OCI-LY1 (cell line): ENCODE data around the gene PUM2.

Experiments used
- H2AFZ ChIP-seq: fragments of 200-600 bp; sonication (generic), shearing (Covaris generic); 2 replicates; pipeline ENCODE4 v1.6.0; 2014; ENCODE audit warnings: antibody characterized with exemption, mild to moderate bottlenecking, low read length
- H3F3A ChIP-seq: fragments of 200-600 bp; sonication (generic), shearing (Covaris generic); 2 replicates; pipeline ENCODE4 v1.6.0; 2014; ENCODE audit warnings: mild to moderate bottlenecking, antibody characterized with exemption, low read length, moderate library complexity; ENCODE audit not compliant: insufficient read depth
- H3K27ac ChIP-seq: fragments of 200-600 bp; sonication (generic); 2 replicates; pipeline ENCODE4 v1.5.1; 2014; ENCODE audit warnings: low read length, mixed run types, mild to moderate bottlenecking, low read depth; ENCODE audit not compliant: poor library complexity, severe bottlenecking
- H3K27me3 ChIP-seq: fragments of 200-600 bp; sonication (generic); 2 replicates; pipeline ENCODE4 v1.6.0; 2014; ENCODE audit warnings: antibody characterized with exemption, mild to moderate bottlenecking, low read length, moderate library complexity; ENCODE audit not compliant: insufficient read depth
- H3K36me3 ChIP-seq: fragments of 200-600 bp; sonication (generic); 2 replicates; pipeline ENCODE4 v1.6.1; 2014; ENCODE audit warnings: mild to moderate bottlenecking, antibody characterized with exemption, low read length, moderate library complexity, mixed read lengths; ENCODE audit not compliant: insufficient read depth
- H3K4me1 ChIP-seq: fragments of 200-600 bp; sonication (generic); 2 replicates; pipeline ENCODE4 v1.5.1; 2014; ENCODE audit warnings: mild to moderate bottlenecking, low read length, moderate library complexity; ENCODE audit not compliant: insufficient read depth, severe bottlenecking
- H3K4me2 ChIP-seq: fragments of 200-600 bp; sonication (generic), shearing (Covaris generic); 2 replicates; pipeline ENCODE4 v1.6.1; 2014; ENCODE audit warnings: low read length
- H3K4me3 ChIP-seq: fragments of 200-600 bp; sonication (generic); 2 replicates; pipeline ENCODE4 v1.5.1; 2014; ENCODE audit warnings: low read length, low read depth, mild to moderate bottlenecking, mixed read lengths; ENCODE audit not compliant: poor library complexity, severe bottlenecking
- H3K79me2 ChIP-seq: fragments of 200-600 bp; shearing (Covaris generic); 2 replicates; pipeline ENCODE4 v1.6.1; 2016; ENCODE audit warnings: mixed run types, low read length, mixed read lengths; ENCODE audit not compliant: insufficient read depth
- H3K9ac ChIP-seq: fragments of 200-600 bp; sonication (generic), shearing (Covaris generic); 2 replicates; pipeline ENCODE4 v1.6.1; 2014; ENCODE audit warnings: mild to moderate bottlenecking, low read length, mixed read lengths
- H3K9me2 ChIP-seq: fragments of 200-600 bp; sonication (generic), shearing (Covaris generic); 2 replicates; pipeline ENCODE4 v1.6.1; 2014; ENCODE audit warnings: low read depth, mild to moderate bottlenecking, low read length, mixed read lengths
- H3K9me3 ChIP-seq: fragments of 200-600 bp; shearing (Covaris generic); 2 replicates; pipeline ENCODE4 v1.6.1; 2014; ENCODE audit warnings: low read length, mixed read lengths
- H4K20me1 ChIP-seq: fragments of 200-600 bp; sonication (generic), shearing (Covaris generic); 2 replicates; pipeline ENCODE4 v1.6.0; 2016; ENCODE audit warnings: mild to moderate bottlenecking, low read length; ENCODE audit not compliant: insufficient read depth
- CTCF ChIP-seq: fragments of 200-600 bp; sonication (generic), shearing (Covaris generic); IDR thresholded peaks from 2 replicates; pipeline ENCODE4 v1.5.1; 2017; ENCODE audit warnings: mild to moderate bottlenecking, antibody characterized with exemption, low read length, moderate library complexity, mixed read lengths
- EZH2 ChIP-seq: fragments of 200-600 bp; sonication (generic), shearing (Covaris generic); IDR thresholded peaks from 2 replicates; pipeline ENCODE4 v1.8.0; 2017; ENCODE audit warnings: borderline replicate concordance, mixed run types, mild to moderate bottlenecking, antibody characterized with exemption, low read length, moderate library complexity, mixed read lengths

Gene PUM2

DNA sequence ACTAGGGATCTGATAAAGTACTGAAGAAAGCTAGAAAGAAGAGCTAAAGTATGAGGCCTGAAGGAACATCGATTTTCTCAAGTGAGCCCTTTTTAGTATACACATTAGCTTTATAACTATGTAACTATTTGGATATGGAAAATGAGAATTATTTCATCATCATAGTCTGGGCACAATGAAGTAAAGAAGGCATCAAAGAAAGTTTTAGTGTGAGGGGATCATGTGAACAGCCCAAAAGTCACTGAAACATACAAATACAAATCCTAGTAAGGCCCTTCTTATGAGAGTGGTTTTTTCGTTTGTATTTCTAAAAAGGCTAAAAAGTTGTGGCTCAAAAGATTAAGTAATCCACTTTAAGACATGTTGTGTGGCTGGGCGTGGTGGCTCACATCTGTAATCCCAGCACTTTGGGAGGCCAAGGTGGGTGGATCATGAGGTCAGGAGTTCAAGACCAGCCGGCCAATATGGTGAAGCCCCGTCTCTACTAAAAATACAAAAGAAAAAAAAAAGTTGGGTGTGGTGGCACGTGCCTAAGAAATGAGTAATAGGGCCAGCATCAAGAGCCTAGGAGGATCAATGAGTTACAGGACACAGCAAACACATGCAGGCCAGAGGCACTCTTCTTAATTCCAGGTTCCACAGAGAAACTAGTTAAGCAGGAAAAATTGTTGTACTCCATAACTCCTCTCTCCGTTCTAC, 61.9 kb downstream of the PUM2 start:
- H3K4me2 ChIP-seq: no peak overlapping the region
- H3K9me2 ChIP-seq: no peaks in the 10 kb centered on the region
- H3K27me3 ChIP-seq: no peaks in the 10 kb centered on the region
- no peak overlapping the region for H3K27ac ChIP-seq
- H2AFZ ChIP-seq: no peak overlapping the region
- no peak overlapping the region for H3K9ac ChIP-seq
- H3F3A ChIP-seq: no peaks in the 10 kb centered on the region
- H3K4me3 ChIP-seq: no peak overlapping the region
- H3K4me1 ChIP-seq: no peaks in the 10 kb centered on the region
- H3K79me2 ChIP-seq: no peaks in the 10 kb centered on the region
- TF ChIP-seq CTCF: no peak
- no peak for TF ChIP-seq EZH2
- no peaks in the 10 kb centered on the region; the same call in 1 of the 2 replicates for H4K20me1 ChIP-seq
- peaks cover 95% of the 10 kb centered on the region for H3K36me3 ChIP-seq
- H3K9me3 ChIP-seq: no peaks in the 10 kb centered on the region

GRCh38 chr2:20282916-20283592, 67.6 kb downstream of the PUM2 start:
- Histone ChIP-seq H3K79me2 (no peaks in the 10 kb centered on the region), H3K27me3 (no peaks in the 10 kb centered on the region), H2AFZ (no peak overlapping the region), H3K4me1 (no peaks in the 10 kb centered on the region), H3K4me2 (no peak overlapping the region), H3K9ac (no peak overlapping the region), H3F3A (no peaks in the 10 kb centered on the region), H3K36me3 (peaks cover 100% of the 10 kb centered on the region), H4K20me1 (no peaks in the 10 kb centered on the region), H3K9me3 (no peaks in the 10 kb centered on the region), H3K4me3 (no peak overlapping the region), H3K27ac (no peak overlapping the region), H3K9me2 (no peaks in the 10 kb centered on the region)
- TF ChIP-seq EZH2 (no peak), CTCF (no peak)

DNA sequence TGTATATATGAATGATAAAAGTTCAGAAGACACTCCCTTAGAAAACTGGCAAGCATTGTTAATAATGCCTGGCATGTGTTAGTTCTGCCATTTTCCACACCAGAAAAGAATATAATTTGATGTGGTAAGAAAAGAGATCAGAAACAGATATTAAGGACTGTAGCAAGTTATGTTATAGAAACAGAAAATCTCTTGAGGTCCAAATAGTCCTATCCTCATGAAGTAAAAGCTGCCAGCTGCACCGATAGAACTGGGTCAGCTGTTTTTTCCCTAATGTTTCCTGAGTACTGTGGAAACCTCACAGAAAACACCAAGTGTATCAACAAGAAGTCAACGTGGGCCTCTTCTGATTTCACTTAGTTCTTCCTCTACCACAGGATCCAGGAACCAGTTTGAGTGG, 68.8 kb downstream of the PUM2 start:
- Histone ChIP-seq H4K20me1 (no peaks in the 10 kb centered on the region), H3K36me3 (peaks cover 99% of the 10 kb centered on the region), H3K9ac (no peak overlapping the region)

More for the DNA sequence above, 68.8 kb downstream of the PUM2 start:
- TF ChIP-seq CTCF (no peak), EZH2 (no peak)
- H3K4me1 ChIP-seq: no peaks in the 10 kb centered on the region
- no peak overlapping the region for H3K27ac ChIP-seq
- no peak overlapping the region for H2AFZ ChIP-seq
- H3K9me3 ChIP-seq: no peaks in the 10 kb centered on the region
- H3K4me3 ChIP-seq: no peak overlapping the region
- H3K27me3 ChIP-seq: no peaks in the 10 kb centered on the region
- H3K79me2 ChIP-seq: no peaks in the 10 kb centered on the region; the same call in 1 of the 2 replicates
- no peak overlapping the region for H3K4me2 ChIP-seq
- no peaks in the 10 kb centered on the region for H3K9me2 ChIP-seq
- no peaks in the 10 kb centered on the region for H3F3A ChIP-seq
